ENCODE results near the gene HTT. TPM values are rescaled to one million over a fixed set of nuclear protein-coding genes. Genes with fewer than 3 reads are reported as not detected.

Gene HTT
- total and polyA plus RNA-seq, 9 of the 15 experiments (the other 6 are each of a cell fraction or from before 2014, with no cell fraction given), result 0.66 to 31.6 (median 14.7) TPM

- DNase-seq (ENCODE audit: extremely low read depth in 1 of 4, low spot score in 3 of 4) (no peak), FAIRE-seq (peak; percentile 11), ATAC-seq (no peak)
- WGBS (ENCODE audit: insufficient coverage, low coverage, missing lambda C conversion rate), result 74% methylated on average over 5 of the region's 5 CpGs
- no peaks in the 10 kb centered on the region for H3K9me3 ChIP-seq (replicated peaks; ENCODE audit: control insufficient read depth, insufficient read depth, low read depth, low read length)
- no peak for TF ChIP-seq U2AF2 (optimal IDR thresholded peaks at IDR 0.05; ENCODE audit: low read depth, low read length)
- TF ChIP-seq, protein P1, sequence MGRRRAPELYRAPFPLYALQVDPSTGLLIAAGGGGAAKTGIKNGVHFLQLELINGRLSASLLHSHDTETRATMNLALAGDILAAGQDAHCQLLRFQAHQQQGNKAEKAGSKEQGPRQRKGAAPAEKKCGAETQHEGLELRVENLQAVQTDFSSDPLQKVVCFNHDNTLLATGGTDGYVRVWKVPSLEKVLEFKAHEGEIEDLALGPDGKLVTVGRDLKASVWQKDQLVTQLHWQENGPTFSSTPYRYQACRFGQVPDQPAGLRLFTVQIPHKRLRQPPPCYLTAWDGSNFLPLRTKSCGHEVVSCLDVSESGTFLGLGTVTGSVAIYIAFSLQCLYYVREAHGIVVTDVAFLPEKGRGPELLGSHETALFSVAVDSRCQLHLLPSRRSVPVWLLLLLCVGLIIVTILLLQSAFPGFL (CRISPR knock-in tag; IDR thresholded peaks at IDR 0.05), result no peak
- TF ChIP-seq ZNF778 (CRISPR knock-in tag; IDR thresholded peaks at IDR 0.05), result no peak
- no peak for TF ChIP-seq SOX6 (IDR thresholded peaks at IDR 0.05)
- TF ChIP-seq ZFPM2 (CRISPR knock-in tag; IDR thresholded peaks at IDR 0.05), result no peak
- no peak for TF ChIP-seq STAT5A (IDR thresholded peaks at IDR 0.05; ENCODE audit: borderline replicate concordance, low read length)
- no peak for TF ChIP-seq ZNF133 (CRISPR knock-in tag; IDR thresholded peaks at IDR 0.05)
- TF ChIP-seq ZNF239 (CRISPR knock-in tag; IDR thresholded peaks at IDR 0.05), result no peak
- no peak for TF ChIP-seq ZNF830 (CRISPR knock-in tag; IDR thresholded peaks at IDR 0.05)
- TF ChIP-seq ZNF699 (CRISPR knock-in tag; IDR thresholded peaks at IDR 0.05; ENCODE audit: insufficient replicate concordance), result no peak
- TF ChIP-seq CCNT2 (IDR thresholded peaks at IDR 0.05; ENCODE audit: borderline replicate concordance, extremely low read depth, insufficient read length, low read depth, low read length), result no peak
- no peak for TF ChIP-seq ZBTB2 (IDR thresholded peaks at IDR 0.05)
- no peak for TF ChIP-seq BCLAF1 (IDR thresholded peaks at IDR 0.05; ENCODE audit: borderline replicate concordance in 1 of 2, control insufficient read depth in 1 of 2, low read depth in 2 of 2, low read length in 1 of 2)
- TF ChIP-seq ZNF24 (IDR thresholded peaks at IDR 0.05), result no peak
- no peak for TF ChIP-seq CXXC5 (CRISPR knock-in tag; IDR thresholded peaks at IDR 0.05)
- H3K9me1 ChIP-seq (ENCODE audit: control insufficient read depth, insufficient read depth, low read length), result no peaks in the 10 kb centered on the region
- H3K36me3 ChIP-seq (ENCODE audit: control insufficient read depth, insufficient read depth, low read length), result peaks cover 25% of the 10 kb centered on the region
- CTCF ChIA-PET (ENCODE audit: low intra/inter-chr PET ratio), result no interaction called here
- no peaks in the 10 kb centered on the region for H3K79me2 ChIP-seq (ENCODE audit: control insufficient read depth, insufficient read depth, low read length)
- BruUV-seq (replicated peaks), result no TSS peak
- no peak overlapping the region for H3K4me2 ChIP-seq (ENCODE audit: insufficient read depth, low read length)
- H3K4me1 ChIP-seq (replicated peaks in 1 of 2; ENCODE audit: control insufficient read depth in 2 of 2, insufficient read depth in 2 of 2, low read length in 2 of 2), result no peaks in the 10 kb centered on the region
- no peak overlapping the region for H3K27ac ChIP-seq (ENCODE audit: extremely low read depth, low read depth, low read length)
- POLR2A ChIA-PET, result no interaction called here
- intact Hi-C loops (cut with micrococcal nuclease), result no loop called here
- no peaks in the 10 kb centered on the region for H4K20me1 ChIP-seq (replicated peaks; ENCODE audit: control insufficient read depth, insufficient read depth, low read length)
- no peaks in the 10 kb centered on the region for H3K27me3 ChIP-seq (ENCODE audit: control insufficient read depth in 2 of 2, insufficient read depth in 2 of 2, low read length in 2 of 2)
- in situ Hi-C loops (cut with MboI), result no loop called here
- H3K4me3 ChIP-seq, result no peak overlapping the region
- H2AFZ ChIP-seq (ENCODE audit: low read depth, low read length), result no peak overlapping the region
- no peak overlapping the region for H3K9ac ChIP-seq (ENCODE audit: insufficient read depth in 1 of 2, low read depth in 2 of 2, low read length in 2 of 2)
These were observed 17.0 kb downstream of the HTT start for GRCh38 chr4:3091464-3091863.
